ENCODE data around the gene ALPK3. TPM values are rescaled to one million over a fixed set of nuclear protein-coding genes. Genes with fewer than 3 reads are reported as not detected.

The ALPK3 gene
- total RNA-seq, 1 experiment from 2014 or later = 17.7 TPM

DNA sequence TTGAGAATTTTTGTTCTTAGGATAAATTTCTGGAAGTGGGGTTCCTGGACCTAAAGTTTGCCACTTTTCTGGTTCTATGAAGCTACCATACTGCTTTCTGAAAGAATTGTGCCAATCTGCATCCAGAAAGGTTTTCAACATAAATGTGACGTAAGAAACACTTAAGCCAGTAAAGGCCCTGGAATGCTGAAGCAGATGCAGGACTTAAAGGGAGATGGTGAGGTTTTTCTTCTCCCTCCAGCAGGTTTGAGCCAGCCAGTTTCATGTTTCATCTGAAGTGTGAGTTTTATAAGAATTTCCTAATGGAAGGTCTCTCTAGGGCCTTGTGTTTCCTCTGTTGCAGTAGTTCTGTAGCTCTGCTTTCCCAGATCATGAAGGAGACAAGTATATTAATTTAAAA is 35.7 kb upstream of the ALPK3 start:
- H3K27ac ChIP-seq (ENCODE audit: insufficient read length, low read depth, low read length) = no peak overlapping the region
- TF ChIP-seq, protein P1, sequence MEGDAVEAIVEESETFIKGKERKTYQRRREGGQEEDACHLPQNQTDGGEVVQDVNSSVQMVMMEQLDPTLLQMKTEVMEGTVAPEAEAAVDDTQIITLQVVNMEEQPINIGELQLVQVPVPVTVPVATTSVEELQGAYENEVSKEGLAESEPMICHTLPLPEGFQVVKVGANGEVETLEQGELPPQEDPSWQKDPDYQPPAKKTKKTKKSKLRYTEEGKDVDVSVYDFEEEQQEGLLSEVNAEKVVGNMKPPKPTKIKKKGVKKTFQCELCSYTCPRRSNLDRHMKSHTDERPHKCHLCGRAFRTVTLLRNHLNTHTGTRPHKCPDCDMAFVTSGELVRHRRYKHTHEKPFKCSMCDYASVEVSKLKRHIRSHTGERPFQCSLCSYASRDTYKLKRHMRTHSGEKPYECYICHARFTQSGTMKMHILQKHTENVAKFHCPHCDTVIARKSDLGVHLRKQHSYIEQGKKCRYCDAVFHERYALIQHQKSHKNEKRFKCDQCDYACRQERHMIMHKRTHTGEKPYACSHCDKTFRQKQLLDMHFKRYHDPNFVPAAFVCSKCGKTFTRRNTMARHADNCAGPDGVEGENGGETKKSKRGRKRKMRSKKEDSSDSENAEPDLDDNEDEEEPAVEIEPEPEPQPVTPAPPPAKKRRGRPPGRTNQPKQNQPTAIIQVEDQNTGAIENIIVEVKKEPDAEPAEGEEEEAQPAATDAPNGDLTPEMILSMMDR (conservative IDR thresholded peaks at IDR 0.05) = no peak
- H3K18ac ChIP-seq (ENCODE audit: insufficient read length, low read depth, low read length) = no peak overlapping the region
- H2BK20ac ChIP-seq (ENCODE audit: low read depth, low read length, poor library complexity, severe bottlenecking) = no peak overlapping the region
- H3K56ac ChIP-seq (ENCODE audit: insufficient read length, low read depth, low read length) = no peak overlapping the region
- no peak overlapping the region for H3K14ac ChIP-seq (ENCODE audit: insufficient read depth, low read length)
- H2BK5ac ChIP-seq (ENCODE audit: insufficient read length, low read length) = no peak overlapping the region
- H3T11ph ChIP-seq (ENCODE audit: low read length) = no peak overlapping the region
- H2BK12ac ChIP-seq (ENCODE audit: insufficient read length, low read depth, low read length) = no peak overlapping the region
- no peak overlapping the region for H3K23ac ChIP-seq (ENCODE audit: insufficient read length, low read depth, low read length)
- Mint-ChIP-seq H3K27me3 (ENCODE audit: low read depth) (no peaks in the 10 kb centered on the region), H3K9me3 (no peaks in the 10 kb centered on the region; a peak in 2 of 5 replicates), H3K36me3 (ENCODE audit: insufficient read depth in 1 of 3, low read depth in 3 of 3) (peaks cover 32 to 46% (median 35%) of the 10 kb centered on the region in 3 experiments), H3K4me3 (no peak overlapping the region), H3K27ac (no peak overlapping the region), H3K4me1 (peaks cover 27 to 31% of the 10 kb centered on the region in 2 experiments)
- no peak overlapping the region for H2BK120ac ChIP-seq (ENCODE audit: low read depth, low read length, poor library complexity, severe bottlenecking)
- H4K5ac ChIP-seq (ENCODE audit: insufficient read length, low read depth, low read length) = no peak overlapping the region
- H3K79me1 ChIP-seq (ENCODE audit: insufficient read depth, low read depth, low read length, poor library complexity, severe bottlenecking) = peaks cover 3% of the 10 kb centered on the region
- H2AK5ac ChIP-seq (ENCODE audit: insufficient read length, low read length) = no peak overlapping the region
- no CpG with 5 or more reads among the region's 1 CpG for WGBS (ENCODE audit: extremely low coverage, insufficient read length, low lambda C conversion rate)
- H3K79me2 ChIP-seq (ENCODE audit: insufficient read depth, low read length) = no peaks in the 10 kb centered on the region
- no peak overlapping the region for H2AFZ ChIP-seq (ENCODE audit: low read length)
- no peaks in the 10 kb centered on the region for H3K23me2 ChIP-seq (ENCODE audit: insufficient read length, low read depth, low read length, poor library complexity, severe bottlenecking)
- H4K91ac ChIP-seq (ENCODE audit: insufficient read length, low read depth, low read length) = no peak overlapping the region
- no peaks in the 10 kb centered on the region for H4K20me1 ChIP-seq (ENCODE audit: control insufficient read depth, insufficient read depth, insufficient read length)
- no peak overlapping the region for H3K9ac ChIP-seq (ENCODE audit: extremely low read depth, insufficient read length, low read length)
- no peak for DNase-seq
- H3K4me1 ChIP-seq (ENCODE audit: insufficient read depth, low read length) = no peaks in the 10 kb centered on the region; the same call in 1 of the 2 replicates
- no peak overlapping the region for H2BK15ac ChIP-seq (ENCODE audit: low read depth, low read length)
- no peaks in the 10 kb centered on the region for H3K27me3 ChIP-seq (ENCODE audit: insufficient read depth, low read length)
- H3K9me3 ChIP-seq (ENCODE audit: control insufficient read depth, low read depth, low read length) = no peaks in the 10 kb centered on the region
- no peak overlapping the region for H4K8ac ChIP-seq (replicated peaks; ENCODE audit: insufficient read length, low read depth, low read length)
- H3K4ac ChIP-seq (ENCODE audit: low read depth, low read length) = no peak overlapping the region
- no peak overlapping the region for H3K4me2 ChIP-seq (ENCODE audit: insufficient read depth, insufficient read length, low read length)

Measured in H9 (cell line).